ENCODE data around the gene ANGPTL3. TPM values are rescaled to one million over a fixed set of nuclear protein-coding genes. Genes with fewer than 3 reads are reported as not detected.

Gene ANGPTL3
- total and polyA plus RNA-seq, 2 of the 8 experiments (the other 6 are each of a cell fraction or from before 2014, with no cell fraction given), result not detected

DNA sequence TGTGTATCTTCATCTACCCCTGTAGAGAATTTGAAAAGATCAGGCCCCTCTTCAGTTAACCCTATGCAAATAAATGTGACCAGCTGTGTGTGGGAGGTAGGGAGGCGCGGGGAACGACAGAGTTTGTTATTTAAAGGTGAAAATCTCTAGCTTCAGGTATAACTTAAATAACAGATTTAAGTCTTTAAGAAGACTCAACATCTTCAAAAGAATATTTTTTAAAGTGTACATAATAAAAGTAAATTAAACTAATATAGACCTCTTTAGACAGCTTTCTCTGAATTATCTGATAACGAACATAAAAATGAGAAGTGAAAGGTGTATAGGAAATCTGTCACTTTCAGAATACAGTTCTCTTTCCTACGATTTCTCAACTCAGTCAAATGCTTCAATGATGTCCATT is 16.0 kb downstream of the ANGPTL3 start:
- H4K20me1 ChIP-seq (replicated peaks in 1 of 2; ENCODE audit: control insufficient read depth in 1 of 2, insufficient read depth in 2 of 2, low read length in 2 of 2), result no peaks in the 10 kb centered on the region
- H4K91ac ChIP-seq (replicated peaks; ENCODE audit: insufficient read length, low read length), result no peak overlapping the region
- no peak overlapping the region for H2AFZ ChIP-seq (ENCODE audit: low read length)
- no peak overlapping the region for H3K56ac ChIP-seq (replicated peaks; ENCODE audit: insufficient read length, low read depth, low read length)
- H3K23ac ChIP-seq (ENCODE audit: insufficient read length), result no peak overlapping the region
- H3K27me3 ChIP-seq (replicated peaks in 1 of 4; ENCODE audit: control insufficient read depth in 3 of 4, extremely low read depth in 1 of 4, insufficient read depth in 3 of 4, low read length in 3 of 4), result no peaks in the 10 kb centered on the region
- no peak for FAIRE-seq
- H3K4ac ChIP-seq (replicated peaks; ENCODE audit: insufficient read length, low read depth, low read length), result no peak overlapping the region
- CTCF ChIA-PET (ENCODE audit: partially characterized antibody), result interaction anchor here (0.6 kb wide), 1 partner anchor 107 kb away, joined by 4 read pairs; no protein-coding TSS in a partner anchor
- no peak overlapping the region for H2BK120ac ChIP-seq (replicated peaks; ENCODE audit: low read depth, low read length)
- H2BK12ac ChIP-seq (ENCODE audit: low read depth, low read length), result no peak overlapping the region
- H2AK5ac ChIP-seq (ENCODE audit: low read depth, low read length), result no peak overlapping the region
- no peaks in the 10 kb centered on the region for H3K9me3 ChIP-seq (ENCODE audit: insufficient read depth in 2 of 2, low read depth in 1 of 2, low read length in 1 of 2)
- H3K4me3 ChIP-seq (ENCODE audit: extremely low read depth in 1 of 4, insufficient read depth in 2 of 4, low read depth in 3 of 4, low read length in 4 of 4), result no peak overlapping the region
- no peak for DNase-seq (ENCODE audit: low read depth in 1 of 2, low spot score in 2 of 2)
- WGBS, 2 experiments (ENCODE audit: extremely low coverage in 1 of 2, insufficient coverage in 1 of 2, insufficient read length in 1 of 2, insufficient replicate concordance in 2 of 2, low coverage in 1 of 2, low lambda C conversion rate in 2 of 2, missing lambda C conversion rate in 1 of 2), result 58% methylated on average over 5 of the region's 5 CpGs; no CpG with 5 or more reads in 1 of the 2 experiments
- no peak overlapping the region for H2BK5ac ChIP-seq (ENCODE audit: low read depth, low read length)
- no peak overlapping the region for H2BK15ac ChIP-seq (ENCODE audit: low read length)
- no peaks in the 10 kb centered on the region for H3K79me2 ChIP-seq (ENCODE audit: control insufficient read depth in 1 of 2, insufficient read depth in 2 of 2, low read length in 2 of 2)
- H3K27ac ChIP-seq (ENCODE audit: low read depth, low read length), result no peak overlapping the region
- no peak overlapping the region for H4K5ac ChIP-seq (ENCODE audit: insufficient read length, low read depth, low read length)
- no peaks in the 10 kb centered on the region for H3K23me2 ChIP-seq (ENCODE audit: low read depth, low read length)
- no peak overlapping the region for H2BK20ac ChIP-seq (ENCODE audit: low read length)
- H3K79me1 ChIP-seq (ENCODE audit: low read depth, low read length), result no peaks in the 10 kb centered on the region
- H3K18ac ChIP-seq (ENCODE audit: extremely low read depth, low read length), result no peak overlapping the region
- H3K4me2 ChIP-seq (ENCODE audit: insufficient read depth in 1 of 2, low read depth in 2 of 2, low read length in 2 of 2), result no peak overlapping the region
- no peak overlapping the region for H3K9ac ChIP-seq (replicated peaks in 1 of 4; ENCODE audit: extremely low read depth in 1 of 4, low read depth in 3 of 4, low read length in 3 of 4)
- POLR2A ChIA-PET (ENCODE audit: partially characterized antibody), result no interaction called here
- no peaks in the 10 kb centered on the region for H3K4me1 ChIP-seq (replicated peaks in 1 of 4; ENCODE audit: control insufficient read depth in 3 of 4, insufficient read depth in 4 of 4, low read length in 3 of 4)
- H3K36me3 ChIP-seq (ENCODE audit: control insufficient read depth in 2 of 4, insufficient read depth in 4 of 4, low read length in 3 of 4), result no peaks in the 10 kb centered on the region
- no peak overlapping the region for H3K14ac ChIP-seq (ENCODE audit: insufficient read length)
- H4K8ac ChIP-seq (ENCODE audit: extremely low read depth, insufficient read depth, low read length), result no peak overlapping the region
- no peak for TF ChIP-seq SIX5 (IDR thresholded peaks at IDR 0.05; ENCODE audit: low read depth, low read length)
- no peak for TF ChIP-seq GTF2F1 (IDR thresholded peaks at IDR 0.05; ENCODE audit: borderline replicate concordance, low read depth, low read length)
- TF ChIP-seq NRF1 (IDR thresholded peaks at IDR 0.05; ENCODE audit: low read depth, low read length), result no peak
- TF ChIP-seq BACH1 (IDR thresholded peaks at IDR 0.05; ENCODE audit: low read length), result no peak
- no peak for TF ChIP-seq KDM5A (IDR thresholded peaks at IDR 0.05; ENCODE audit: low read length)
- TF ChIP-seq HDAC2 (IDR thresholded peaks at IDR 0.05; ENCODE audit: borderline replicate concordance in 1 of 2, low read depth in 2 of 2, low read length in 2 of 2), result no peak
- TF ChIP-seq, protein P1, sequence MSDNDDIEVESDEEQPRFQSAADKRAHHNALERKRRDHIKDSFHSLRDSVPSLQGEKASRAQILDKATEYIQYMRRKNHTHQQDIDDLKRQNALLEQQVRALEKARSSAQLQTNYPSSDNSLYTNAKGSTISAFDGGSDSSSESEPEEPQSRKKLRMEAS (IDR thresholded peaks at IDR 0.05), result no peak
- no peak for TF ChIP-seq BCL11A (IDR thresholded peaks at IDR 0.05; ENCODE audit: low read depth in 2 of 2, low read length in 2 of 2)
- TF ChIP-seq YY1 (IDR thresholded peaks at IDR 0.05; ENCODE audit: low read depth, low read length), result no peak
- TF ChIP-seq, protein P2, sequence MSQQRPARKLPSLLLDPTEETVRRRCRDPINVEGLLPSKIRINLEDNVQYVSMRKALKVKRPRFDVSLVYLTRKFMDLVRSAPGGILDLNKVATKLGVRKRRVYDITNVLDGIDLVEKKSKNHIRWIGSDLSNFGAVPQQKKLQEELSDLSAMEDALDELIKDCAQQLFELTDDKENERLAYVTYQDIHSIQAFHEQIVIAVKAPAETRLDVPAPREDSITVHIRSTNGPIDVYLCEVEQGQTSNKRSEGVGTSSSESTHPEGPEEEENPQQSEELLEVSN (IDR thresholded peaks at IDR 0.05), result no peak
- TF ChIP-seq SIN3A (conservative IDR thresholded peaks at IDR 0.05 in 1 of 2, IDR thresholded peaks at IDR 0.05 in 1 of 2; ENCODE audit: low read depth in 1 of 2, low read length in 2 of 2), result no peak
- no peak for TF ChIP-seq SIRT6 (IDR thresholded peaks at IDR 0.05; ENCODE audit: low read length)
- TF ChIP-seq, protein P3, sequence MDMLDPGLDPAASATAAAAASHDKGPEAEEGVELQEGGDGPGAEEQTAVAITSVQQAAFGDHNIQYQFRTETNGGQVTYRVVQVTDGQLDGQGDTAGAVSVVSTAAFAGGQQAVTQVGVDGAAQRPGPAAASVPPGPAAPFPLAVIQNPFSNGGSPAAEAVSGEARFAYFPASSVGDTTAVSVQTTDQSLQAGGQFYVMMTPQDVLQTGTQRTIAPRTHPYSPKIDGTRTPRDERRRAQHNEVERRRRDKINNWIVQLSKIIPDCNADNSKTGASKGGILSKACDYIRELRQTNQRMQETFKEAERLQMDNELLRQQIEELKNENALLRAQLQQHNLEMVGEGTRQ (IDR thresholded peaks at IDR 0.05; ENCODE audit: low read length), result no peak

Data from H1 (cell line).